Measurements from ENCODE around the gene UGGT2.

DNA sequence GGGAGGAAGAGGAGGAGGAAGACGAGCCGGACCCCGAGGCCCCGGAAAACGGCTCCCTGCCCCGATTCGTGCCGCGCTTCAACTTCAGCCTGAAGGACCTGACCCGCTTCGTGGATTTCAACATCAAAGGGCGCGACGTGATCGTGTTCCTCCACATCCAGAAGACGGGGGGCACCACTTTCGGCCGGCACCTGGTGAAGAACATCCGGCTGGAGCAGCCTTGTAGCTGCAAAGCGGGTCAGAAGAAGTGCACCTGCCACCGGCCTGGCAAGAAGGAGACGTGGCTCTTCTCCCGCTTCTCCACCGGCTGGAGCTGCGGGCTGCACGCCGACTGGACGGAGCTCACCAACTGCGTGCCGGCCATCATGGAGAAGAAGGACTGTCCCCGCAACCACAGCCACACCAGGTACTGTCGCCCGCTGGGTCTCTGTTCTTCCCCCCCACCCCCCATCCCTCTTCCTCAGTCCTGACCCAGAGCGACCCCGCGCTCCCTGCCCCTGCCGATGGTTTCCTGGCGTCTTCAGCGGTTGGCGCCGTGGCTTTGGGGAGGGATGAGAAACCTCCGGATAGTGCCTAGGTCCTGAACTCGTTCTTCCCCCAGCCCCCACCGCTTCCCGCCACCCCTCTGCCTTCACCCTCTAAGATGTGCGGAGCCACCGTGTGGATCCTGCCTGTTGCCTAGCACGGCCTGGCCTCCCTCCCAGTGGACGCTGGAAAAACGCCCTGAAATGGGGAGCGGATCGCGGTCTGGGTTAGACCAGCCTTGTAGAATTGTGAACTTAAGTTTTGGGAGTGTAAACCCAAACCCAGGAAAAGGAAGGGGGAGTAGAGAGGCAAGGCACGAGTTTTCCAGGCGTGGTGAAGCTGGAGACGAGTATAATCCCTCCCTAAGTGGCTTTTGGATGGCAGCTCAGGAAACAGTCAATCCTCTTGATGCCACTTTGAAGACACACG is 38.2 kb upstream of the UGGT2 start:
- TF ChIP-seq, protein P1, sequence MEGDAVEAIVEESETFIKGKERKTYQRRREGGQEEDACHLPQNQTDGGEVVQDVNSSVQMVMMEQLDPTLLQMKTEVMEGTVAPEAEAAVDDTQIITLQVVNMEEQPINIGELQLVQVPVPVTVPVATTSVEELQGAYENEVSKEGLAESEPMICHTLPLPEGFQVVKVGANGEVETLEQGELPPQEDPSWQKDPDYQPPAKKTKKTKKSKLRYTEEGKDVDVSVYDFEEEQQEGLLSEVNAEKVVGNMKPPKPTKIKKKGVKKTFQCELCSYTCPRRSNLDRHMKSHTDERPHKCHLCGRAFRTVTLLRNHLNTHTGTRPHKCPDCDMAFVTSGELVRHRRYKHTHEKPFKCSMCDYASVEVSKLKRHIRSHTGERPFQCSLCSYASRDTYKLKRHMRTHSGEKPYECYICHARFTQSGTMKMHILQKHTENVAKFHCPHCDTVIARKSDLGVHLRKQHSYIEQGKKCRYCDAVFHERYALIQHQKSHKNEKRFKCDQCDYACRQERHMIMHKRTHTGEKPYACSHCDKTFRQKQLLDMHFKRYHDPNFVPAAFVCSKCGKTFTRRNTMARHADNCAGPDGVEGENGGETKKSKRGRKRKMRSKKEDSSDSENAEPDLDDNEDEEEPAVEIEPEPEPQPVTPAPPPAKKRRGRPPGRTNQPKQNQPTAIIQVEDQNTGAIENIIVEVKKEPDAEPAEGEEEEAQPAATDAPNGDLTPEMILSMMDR (IDR thresholded peaks at IDR 0.05; ENCODE audit: low read depth, low read length): no peak
- no peak for TF ChIP-seq EZH2phosphoT487 (IDR thresholded peaks at IDR 0.05; ENCODE audit: low read depth)
